Fibroblast of skin of back (primary cell): ENCODE measurements around the gene OR52K1. TPM values are rescaled to one million over a fixed set of nuclear protein-coding genes. Genes with fewer than 3 reads are reported as not detected.
"Not testable (repeated sequence)": the region's sequence is repeated elsewhere in the genome, so short reads cannot be mapped to it uniquely, and the experiment has no call there.

Experiments used
- DNase-seq: peaks from one replicate; pipeline ENCODE4 v3.0.0-alpha.2; 2013
- polyA plus RNA-seq, 2 experiments: library from polyadenylated mRNA; unstranded; fragments of 120-200 nt; gene quantifications; one replicate each; pipeline ENCODE4 v1.2.1, GENCODE V29; 2013; ENCODE audit not compliant: insufficient read length in 2 of 2

The OR52K1 gene
- polyA plus RNA-seq (2013, experiment 1 of 2; ENCODE audit: insufficient read length): 0.02 TPM
- polyA plus RNA-seq (2013, experiment 2 of 2; ENCODE audit: insufficient read length): 0.02 TPM

DNA sequence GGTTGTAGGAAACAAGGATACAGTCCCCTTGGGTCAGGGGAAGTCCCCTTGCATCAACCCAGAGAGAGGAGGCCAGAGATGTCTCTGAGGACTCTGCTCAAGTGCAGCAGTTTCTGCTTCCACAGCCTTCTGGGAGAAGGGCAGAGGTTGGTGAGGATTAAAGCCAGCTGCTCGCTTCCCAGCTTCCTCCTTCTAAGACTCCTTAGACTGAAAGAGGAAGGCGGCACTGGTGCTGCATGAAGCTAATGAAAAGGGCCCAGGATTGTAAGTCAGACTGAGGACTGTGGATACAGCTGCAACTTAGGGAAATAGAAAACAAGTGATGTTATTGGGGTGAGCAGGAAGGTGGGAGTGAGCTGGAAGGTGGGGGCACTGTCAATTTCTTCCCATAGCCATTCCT is at the start of gene OR52K1:
Gene OR52K1 (plus strand): TSS at position 202 of the 400 bp plus-strand sequence. CDS start 6,255 bp downstream, outside the sequence.
- DNase-seq: no peak

DNA sequence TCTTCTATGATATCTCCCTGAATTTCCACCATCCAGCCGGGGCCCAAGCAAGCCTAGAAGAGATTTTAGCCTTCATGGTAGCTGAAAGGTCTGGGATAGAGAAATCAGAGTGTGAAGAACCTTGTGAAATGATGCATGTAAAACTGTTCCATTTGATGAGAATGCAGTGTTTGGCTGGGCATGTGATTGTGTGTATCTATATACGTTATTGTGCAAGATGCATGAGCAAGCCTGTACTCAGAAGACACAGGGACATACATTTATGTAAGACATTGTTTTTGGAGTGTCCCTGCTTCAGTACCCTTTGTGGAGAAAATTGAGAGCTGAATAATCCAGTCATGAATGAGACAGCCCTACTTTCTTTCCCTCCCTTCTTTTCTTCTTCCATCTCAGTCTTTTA is 48.6 kb upstream of the OR52K1 start:
- no peak for DNase-seq

DNA sequence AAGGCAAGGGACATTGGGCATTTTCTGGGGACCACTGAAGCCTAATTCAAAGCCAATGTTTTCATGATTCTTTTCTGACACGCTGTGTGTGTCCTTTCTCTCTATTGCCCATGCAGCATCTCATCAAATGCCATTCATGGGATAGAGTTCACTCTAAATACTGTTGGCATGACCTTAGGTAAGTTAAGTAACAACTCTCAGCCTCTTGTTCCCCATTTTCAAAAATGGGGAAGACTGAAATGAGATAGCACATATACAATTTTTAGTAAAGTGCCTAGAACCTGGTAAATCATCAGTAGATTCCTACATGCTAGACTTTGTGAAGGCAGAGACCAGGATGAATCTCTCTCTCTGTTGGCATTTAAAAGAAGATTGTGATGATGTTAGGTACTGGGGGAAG is 46.0 kb upstream of the OR52K1 start:
- no peak for DNase-seq

DNA sequence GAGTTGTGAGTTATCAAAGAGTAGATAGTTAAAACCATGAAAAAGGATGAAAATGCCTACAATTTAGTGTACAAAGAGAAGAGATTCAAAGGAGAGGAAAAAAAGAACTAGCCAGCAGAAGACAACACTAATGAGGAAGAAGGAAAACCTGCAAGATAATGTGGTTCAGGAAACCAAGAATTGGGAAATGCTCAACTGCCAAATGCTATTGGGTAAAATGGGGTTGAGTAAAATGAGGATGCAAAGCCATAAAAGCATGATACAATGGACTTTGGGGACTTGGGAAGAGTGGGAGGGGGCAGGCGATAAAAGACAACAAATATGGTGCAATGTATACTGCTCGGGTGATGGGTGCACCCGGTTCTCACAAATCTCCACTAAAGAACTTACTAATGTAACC is 40.9 kb upstream of the OR52K1 start:
- no peak for DNase-seq

DNA sequence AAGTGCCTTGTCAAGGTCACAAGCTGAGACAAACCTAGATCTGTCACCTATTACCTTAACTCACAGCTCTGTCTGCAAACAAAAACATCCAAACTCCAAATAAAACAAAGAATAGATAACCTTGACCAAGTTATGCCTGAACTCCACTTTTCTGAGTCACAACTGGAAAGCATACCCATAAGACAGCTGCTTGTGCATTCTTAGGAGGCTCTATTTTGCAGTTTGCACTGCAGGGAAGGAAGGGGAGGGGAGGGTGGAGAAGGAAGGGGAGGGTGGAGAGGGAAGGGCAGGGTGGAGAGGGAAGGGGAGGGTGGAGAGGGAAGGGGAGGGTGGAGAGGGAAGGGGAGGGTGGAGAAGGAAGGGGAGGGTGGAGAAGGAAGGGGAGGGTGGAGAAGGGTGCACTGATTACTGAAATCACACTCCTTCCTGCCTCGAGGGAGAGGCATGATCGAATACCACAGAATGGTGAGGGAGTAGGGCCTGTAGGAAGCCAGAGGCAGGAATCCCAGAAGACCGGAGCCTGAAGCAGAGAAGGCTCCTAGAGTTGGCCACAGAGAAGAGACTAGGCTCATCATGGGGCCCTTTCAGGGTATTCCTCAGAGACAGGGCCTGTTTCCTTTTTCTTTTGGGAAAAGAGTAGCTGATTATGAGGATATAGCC is 39.1 kb upstream of the OR52K1 start:
- DNase-seq: no peak

DNA sequence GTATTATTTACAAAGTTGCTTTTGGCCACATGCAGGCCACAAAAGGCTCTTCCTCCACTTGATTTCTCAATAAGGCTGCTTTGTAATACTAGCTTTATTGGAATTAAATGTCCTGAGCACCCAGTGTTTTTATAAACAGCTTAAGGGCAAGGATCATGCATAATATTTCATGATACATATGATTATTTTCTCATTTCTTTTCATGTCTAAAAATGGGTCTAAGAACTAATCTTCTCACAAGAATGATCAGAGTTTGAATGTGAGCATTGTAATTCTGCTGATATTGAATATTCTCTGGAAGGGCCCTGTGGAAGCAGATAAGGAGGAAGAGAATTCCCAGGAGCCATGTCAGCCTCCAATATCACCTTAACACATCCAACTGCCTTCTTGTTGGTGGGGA is 33.5 kb upstream of the OR52K1 start, which contains the start of gene OR52K2:
Gene OR52K2 (plus strand): TSS at position 301 of the 400 bp plus-strand sequence. CDS start 45 bp downstream, at position 346.
- DNase-seq: no peak

DNA sequence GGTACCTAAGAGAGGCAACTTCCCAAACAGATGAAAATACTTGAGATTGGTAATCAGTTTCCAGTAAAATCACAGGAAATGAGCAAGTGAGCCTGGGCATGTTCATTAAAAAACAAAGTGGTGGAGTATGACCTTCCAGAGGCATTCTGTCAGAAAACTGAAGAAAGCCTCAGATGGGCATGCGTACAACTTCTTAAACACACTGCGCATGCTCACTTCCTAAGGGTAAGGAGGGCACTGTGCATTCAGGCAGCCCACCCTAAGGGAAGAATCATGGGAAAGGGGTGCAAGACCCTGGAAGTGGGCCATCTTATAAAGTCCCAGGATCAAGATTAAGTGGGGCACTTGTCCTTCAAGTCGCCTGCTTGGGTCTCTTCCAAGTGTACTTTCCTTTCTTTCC is 29.3 kb upstream of the OR52K1 start:
- DNase-seq: no peak

DNA sequence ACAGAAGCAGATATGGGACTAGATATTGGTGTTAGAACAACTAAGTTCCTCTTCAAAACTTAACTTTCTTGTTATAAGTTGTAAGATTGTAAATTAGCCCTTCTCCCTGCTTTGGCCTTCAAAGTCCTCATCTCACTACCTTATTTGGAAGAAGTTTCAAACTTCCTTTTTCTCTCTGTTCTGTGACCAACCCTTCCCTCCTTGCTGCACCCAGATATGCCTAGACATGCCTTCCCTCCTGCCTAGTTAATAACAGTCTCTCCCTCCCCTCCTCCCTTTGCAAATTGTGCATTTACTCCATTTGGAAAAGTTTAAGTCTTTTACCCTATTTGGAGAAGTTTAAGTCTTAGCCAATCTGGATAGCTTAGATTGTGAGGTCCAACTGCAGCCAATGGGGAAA is 28.4 kb upstream of the OR52K1 start:
- no peak for DNase-seq

DNA sequence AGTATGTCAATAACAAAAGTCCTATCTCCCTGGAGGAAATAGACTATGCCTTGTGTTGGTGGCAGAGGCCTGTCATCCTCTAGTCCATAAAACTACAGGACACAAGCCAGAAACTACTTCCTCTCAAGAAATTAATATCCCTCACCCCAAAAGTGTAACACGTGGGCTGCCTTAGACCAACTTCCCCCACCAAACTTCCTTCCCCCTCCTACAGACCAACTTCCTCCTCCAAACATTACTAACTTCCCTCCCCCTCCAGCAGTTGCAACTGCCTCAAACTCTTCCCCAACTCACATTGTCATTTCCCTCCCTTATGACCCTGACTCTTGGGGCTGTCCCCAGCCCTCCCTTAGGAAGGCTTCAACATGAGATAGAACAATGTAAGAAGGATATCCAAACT is 27.0 kb upstream of the OR52K1 start:
- no peak for DNase-seq

DNA sequence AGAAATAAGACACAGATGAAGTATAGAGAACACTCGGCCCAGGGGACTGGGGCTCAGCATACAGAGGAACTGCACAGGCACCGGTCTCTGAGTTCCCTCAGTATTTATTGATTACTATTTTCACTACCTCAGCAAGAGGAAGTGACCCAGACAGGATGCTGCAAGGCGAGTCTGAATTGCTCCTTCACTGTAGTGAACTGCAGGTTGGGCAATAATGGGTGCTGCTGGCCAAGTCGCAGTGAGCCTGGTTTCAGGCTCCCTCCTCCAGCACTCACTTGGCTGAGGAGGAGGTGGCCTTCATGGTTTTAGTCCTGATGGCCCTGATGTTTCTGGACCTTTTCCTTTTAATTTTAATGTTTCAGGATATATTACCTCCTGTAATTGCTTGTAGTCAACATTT is 22.9 kb upstream of the OR52K1 start:
- DNase-seq: no peak

DNA sequence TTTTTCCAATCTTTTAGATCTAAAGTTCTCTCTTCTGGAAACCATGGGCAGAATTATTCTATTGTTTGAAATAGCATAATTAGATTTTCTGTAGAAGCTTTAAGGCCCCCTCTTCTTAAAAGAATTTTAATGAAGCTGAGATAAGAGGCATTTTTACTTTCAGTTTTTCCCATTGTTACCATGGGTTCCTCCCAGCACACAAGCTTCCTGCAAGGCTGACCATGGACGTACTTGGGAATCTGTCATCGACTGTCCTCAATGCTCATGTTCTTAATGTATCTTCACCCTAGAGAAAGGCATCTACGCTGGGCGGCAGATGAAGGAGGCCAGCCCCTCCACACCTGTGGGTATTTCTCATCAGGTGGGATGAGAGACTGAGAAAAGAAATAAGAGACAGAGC is 22.3 kb upstream of the OR52K1 start:
- no peak for DNase-seq

DNA sequence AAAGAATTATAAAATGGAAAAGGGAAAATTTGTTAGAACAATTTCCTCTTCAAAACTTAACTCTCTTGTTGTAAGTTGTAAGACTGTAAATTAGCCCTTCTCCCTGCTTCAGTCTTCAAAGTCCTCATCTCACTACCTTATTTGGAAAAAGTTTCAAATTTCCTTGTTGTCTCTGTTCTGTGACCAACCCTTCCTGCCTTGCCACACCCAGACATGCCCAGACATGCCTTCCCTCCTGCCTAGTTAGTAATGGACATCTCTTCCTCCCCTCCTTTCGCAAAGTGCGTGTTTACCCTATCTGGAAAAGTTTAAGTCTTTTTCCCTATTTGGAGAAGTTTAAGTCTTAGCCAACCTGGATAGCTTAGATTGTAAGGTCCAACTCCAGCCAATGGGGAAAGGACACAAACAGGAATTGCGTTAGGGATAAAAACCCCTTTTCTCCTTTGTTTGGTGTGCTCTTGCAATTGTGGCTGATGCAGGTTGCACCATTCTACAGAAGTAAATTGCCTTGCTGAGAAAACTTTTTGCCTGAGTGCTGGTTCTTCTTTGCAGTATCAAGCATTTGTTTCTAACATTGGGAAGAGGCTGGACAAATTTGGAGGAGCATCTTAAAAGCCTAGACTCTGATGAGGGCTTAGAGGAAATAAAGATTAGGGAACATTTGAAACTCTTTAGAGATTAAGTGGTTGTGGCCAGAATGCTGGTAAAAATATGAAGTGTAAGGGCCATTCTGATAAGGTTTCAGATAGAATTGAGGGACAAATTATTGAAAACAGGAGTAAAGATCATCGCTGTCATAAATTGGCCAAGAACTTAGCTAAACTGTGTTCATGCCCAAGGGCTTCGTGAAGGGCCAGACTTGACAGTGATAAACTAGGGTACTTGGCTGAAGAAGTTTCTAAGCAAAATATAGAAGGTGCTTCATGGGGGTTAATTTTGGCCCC is 18.0 kb upstream of the OR52K1 start:
- DNase-seq: peak; percentile 23

DNA sequence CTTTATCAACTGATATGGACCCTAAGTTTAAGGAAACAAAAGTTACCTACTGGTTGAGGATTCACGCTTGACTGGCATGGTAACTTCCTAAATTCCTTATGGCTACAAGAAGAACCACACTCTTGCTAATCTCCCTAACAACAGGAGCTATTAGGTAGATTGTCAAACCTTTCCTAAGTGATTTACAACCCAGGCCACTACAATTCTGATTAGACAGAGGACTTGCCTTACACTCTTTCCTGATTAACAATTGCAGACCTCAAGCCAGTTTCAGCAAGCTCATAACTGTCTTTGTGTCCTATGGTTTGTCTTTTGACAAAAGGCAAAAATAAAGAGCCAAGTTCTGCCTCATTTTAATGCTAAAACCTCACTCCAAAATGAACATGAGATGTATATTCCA is 17.0 kb upstream of the OR52K1 start:
- DNase-seq: no peak

DNA sequence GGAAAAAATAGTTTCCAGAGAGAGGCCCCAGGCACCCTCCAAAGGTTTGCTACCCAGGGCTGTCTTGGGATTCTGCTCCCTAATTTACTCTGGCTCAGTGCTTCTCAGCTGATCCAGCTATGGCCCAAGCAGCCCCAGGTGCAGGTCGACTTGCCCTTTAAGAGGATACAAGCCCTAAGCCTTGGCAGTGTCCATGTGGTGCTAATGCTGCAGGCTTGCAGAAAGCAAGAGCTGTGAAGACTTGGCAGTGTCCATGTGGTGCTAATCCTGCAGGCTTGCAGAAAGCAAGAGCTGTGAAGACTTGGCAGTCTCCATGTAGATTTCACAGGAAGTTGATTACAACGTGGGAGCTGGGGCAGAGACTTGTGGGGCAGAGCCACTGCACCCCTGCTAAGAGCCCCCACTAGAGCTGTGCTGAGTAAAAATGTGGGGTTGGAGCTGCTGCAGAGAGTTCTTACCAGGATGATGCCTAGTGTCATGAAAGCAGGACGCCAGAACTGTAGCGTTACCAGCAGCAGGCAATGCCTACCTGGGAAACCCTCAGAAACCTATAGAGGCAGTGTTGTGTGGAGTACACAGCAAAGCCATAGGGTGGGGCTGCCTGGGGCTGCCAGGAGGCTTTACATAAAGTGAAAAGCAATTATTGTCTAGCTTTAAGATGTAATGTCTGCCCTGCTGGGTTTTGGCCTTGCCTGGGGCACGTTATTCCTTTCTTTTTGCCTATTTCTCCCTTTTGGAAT is 16.1 kb upstream of the OR52K1 start:
- DNase-seq: no peak

DNA sequence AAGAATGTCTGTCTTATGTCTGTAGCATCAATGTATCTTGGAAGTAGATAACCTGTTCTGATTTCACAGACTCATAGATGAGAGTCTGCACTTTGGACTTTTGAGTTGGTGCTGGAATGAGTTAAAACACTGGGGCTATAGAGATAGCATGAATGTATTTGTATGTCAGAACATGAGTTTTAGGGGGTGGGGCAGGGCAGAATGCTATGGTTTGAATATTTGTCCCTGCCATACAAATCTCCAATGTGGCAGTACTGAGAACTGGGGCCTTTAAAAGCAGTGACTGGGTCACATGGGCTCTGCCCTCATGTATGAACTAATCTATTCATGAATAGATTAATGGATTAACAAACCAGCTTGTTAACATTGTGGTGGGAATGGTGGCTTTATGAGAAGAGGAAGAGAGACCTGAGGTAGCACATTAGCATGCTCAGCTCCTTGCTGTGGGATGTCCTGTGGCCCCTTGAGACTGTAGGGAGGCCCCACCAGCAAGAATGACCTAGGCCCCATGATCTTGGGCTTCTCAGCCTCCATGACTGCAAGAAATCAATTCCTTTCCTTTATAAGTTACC is 15.5 kb upstream of the OR52K1 start:
- DNase-seq: no peak

DNA sequence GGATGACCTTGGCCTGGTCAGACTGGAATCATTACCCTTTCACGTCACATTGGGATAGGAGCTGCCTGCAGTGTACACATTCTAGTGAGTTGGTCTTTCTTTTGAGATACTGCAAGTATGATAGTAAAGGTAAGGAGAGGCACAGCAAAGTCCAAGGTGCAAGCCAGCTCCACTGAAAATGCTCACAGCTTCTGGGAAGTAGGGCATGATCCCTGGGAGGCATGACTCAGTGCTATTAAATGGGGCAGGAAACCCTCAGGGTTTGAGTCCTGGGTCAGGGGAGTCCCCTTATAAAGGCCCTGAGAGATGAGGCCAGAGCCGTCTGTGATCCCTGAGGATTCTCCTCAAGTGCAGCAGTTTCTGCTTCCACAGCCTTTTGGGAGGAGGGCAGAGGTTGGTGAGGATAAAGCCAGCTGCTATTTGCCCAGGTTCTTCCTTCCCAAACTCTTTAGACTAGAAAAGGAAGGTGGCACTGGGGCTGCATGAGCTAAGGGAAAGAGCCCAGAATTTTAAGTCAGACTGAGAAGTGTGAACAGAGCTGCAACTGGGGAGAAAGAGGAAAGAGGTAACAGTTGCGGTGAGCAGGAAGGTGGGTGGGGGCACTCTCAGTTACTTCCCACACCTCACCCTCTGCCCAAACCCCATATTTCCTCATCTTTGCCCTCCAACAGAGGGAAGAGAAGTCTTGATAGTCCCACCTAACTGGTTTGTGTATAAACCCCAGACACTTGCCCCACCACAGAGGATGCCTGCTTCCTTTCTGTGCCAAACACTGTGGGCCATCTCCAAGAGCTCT is 14.4 kb upstream of the OR52K1 start:
- DNase-seq: no peak

DNA sequence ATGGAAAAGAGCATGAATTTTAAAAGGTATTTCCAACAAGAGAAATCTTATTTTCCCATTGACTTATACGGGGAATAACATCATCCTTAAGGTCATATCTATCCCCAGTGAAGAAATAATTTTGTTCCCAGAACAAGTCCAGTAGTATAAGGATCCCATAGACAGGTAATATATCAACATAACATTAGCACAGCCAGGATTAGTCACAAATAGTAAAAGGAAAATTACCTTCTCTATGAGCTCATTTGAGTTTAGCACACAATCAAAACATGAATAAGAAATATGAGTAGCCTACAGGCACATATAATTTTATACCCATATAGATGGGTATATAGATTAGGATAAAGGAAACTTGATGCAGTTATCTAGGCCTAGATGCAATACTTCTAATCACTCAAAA is 2.8 kb upstream of the OR52K1 start:
- no peak for DNase-seq

DNA sequence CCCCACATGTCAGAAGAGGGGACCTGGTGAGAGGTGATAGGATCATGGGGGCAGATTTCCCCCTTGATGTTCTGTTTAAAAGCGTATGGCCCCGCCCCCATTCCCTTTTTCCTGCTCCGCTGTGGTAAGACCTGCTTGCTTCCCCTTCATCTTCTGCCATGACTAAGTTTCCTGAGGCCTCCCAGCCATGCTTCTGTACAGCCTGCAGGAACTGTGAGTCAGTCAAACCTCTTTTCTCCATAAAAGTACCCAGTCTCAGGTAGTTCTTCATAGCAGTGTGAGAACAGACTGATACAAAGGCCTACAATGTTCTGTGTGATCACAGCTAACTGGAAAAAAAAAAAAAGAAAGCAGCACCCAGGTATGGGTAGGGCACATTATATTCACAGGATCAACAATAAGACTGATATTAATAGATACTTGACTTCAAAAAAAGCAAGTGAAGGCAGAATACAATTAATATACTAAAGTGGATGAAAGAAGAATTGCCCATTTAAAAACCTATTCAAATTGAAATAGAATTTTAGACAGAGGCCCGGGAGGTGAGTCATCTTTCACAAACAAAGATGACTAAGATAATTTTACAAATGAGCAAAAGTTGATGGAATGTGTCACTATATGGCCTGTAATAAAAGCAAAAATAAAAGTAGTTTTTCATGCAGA is 1.7 kb upstream of the OR52K1 start:
- DNase-seq: peak; percentile 64

DNA sequence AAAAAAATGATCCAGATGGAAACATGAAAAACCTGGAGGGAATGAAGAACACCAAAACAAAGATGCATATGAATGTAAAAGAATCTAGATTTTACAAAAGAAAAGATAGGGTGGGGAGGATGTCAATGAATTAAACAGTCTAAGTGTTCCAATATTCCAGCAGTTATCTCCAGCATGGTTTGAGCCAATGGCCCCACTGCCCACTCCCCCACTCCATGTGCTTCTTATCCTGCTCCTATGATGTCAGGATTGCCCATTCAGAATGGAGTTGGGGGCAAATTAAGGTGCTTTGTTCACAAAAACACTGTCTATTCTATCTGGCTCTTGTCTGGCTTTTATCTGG is 1.2 kb upstream of the OR52K1 start:
- DNase-seq: no peak

DNA sequence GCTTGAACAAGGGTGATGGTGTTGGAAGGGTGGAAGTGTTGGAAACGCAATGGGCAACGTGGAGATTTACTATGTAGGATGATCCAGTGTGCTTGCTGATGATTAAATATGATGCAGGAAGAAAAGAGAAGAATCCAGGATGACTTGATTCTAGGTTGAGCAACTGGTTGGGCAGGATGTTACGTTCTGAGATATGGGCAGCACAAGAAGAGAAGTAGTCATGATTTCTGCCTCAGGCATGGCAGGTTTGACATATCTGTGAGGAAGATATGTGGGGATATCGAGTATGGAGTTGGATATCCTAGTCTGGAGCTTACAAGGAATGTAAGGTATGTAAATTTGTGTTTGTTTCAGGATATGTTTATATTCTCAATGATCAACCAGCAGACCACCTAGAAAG is 1.9 kb downstream of the OR52K1 start:
- no peak for DNase-seq

DNA sequence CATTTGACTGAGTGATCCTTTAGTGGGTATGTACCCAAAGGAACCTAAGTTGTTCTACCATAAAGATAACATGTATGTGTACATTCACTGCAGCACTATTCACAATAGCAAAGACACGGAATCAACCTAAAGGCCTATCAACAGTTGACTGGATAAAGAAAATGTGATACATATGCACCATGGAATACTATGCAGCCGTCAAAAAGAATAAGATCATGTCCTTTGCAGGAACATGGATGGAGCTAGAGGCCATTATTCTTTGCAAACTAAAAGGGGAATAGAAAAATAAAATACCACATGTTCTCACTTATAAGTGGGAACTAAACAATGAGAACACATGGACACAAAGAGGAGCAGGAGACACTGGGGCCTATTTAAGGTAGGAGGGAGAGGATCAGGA is 9.0 kb downstream of the OR52K1 start:
- DNase-seq: not testable (repeated sequence)
